H1 (cell line): ENCODE data around the gene FARS2. TPM values are rescaled to one million over a fixed set of nuclear protein-coding genes. Genes with fewer than 3 reads are reported as not detected.

Experiments
- CTCF ChIA-PET: fragments of 300-600 bp; sonication (Branson Sonifier 250); formaldehyde crosslinking; loops from one replicate; lab custom pipeline; 2021; ENCODE audit not compliant: partially characterized antibody; lab: Charles Lee
- POLR2A ChIA-PET: fragments of 300-600 bp; sonication (Branson Sonifier 250); formaldehyde crosslinking; loops from one replicate; lab custom pipeline; 2021; ENCODE audit warnings: inconsistent platforms; ENCODE audit not compliant: partially characterized antibody; lab: Charles Lee
- DNase-seq, 2 experiments: peaks; one replicate each; pipeline versions ENCODE4 v3.0.0 to v3.0.0-alpha.2; 2010 to 2022; ENCODE audit warnings: low spot score in 2 of 2, low read depth in 1 of 2, mixed read lengths in 1 of 2
- FAIRE-seq: peaks from 2 replicates; lab custom pipeline; 2011; peaks lifted over from hg19 to GRCh38; lab: Jason Lieb, UNC
- H2AFZ ChIP-seq: 2 replicates; pipeline ENCODE4 v1.8.1; 2012; ENCODE audit warnings: low read length, inconsistent platforms
- H2AK5ac ChIP-seq: 2 replicates; pipeline ENCODE4 v1.6.1; 2013; ENCODE audit warnings: low read depth, low read length
- H2BK120ac ChIP-seq: replicated peaks from 2 replicates; pipeline ENCODE3; 2013; ENCODE audit warnings: low read depth, low read length, inconsistent platforms
- H2BK12ac ChIP-seq: 2 replicates; pipeline ENCODE4 v1.6.1; 2013; ENCODE audit warnings: low read depth, low read length
- H2BK15ac ChIP-seq: 2 replicates; pipeline ENCODE4 v1.6.1; 2013; ENCODE audit warnings: low read length
- H2BK20ac ChIP-seq: 2 replicates; pipeline ENCODE4 v1.6.1; 2013; ENCODE audit warnings: low read length
- H2BK5ac ChIP-seq: 2 replicates; pipeline ENCODE4 v1.6.1; 2013; ENCODE audit warnings: low read depth, low read length
- H3K14ac ChIP-seq: 2 replicates; pipeline ENCODE4 v1.6.1; 2013; ENCODE audit warnings: inconsistent platforms; ENCODE audit not compliant: insufficient read length
- H3K18ac ChIP-seq: 2 replicates; pipeline ENCODE4 v1.6.1; 2013; ENCODE audit warnings: low read length; ENCODE audit errors: extremely low read depth
- H3K23ac ChIP-seq: 2 replicates; pipeline ENCODE4 v1.6.1; 2013; ENCODE audit warnings: inconsistent platforms; ENCODE audit not compliant: insufficient read length
- H3K23me2 ChIP-seq: 2 replicates; pipeline ENCODE4 v1.6.1; 2013; ENCODE audit warnings: low read depth, low read length
- H3K27ac ChIP-seq: 2 replicates; pipeline ENCODE4 v1.6.1; 2011; ENCODE audit warnings: low read depth, low read length, inconsistent platforms
- H3K27me3 ChIP-seq, 4 experiments: replicated peaks in 1 of 4; 1 replicate in 1 of 4; 2 replicates in 3 of 4; pipeline versions ENCODE4 v1.6.1 to v1.8.1; 2011 to 2013; ENCODE audit warnings: low read length in 3 of 4, mild to moderate bottlenecking in 3 of 4, inconsistent platforms in 2 of 4, mixed read lengths in 2 of 4, moderate library complexity in 1 of 4; ENCODE audit not compliant: control insufficient read depth in 3 of 4, insufficient read depth in 3 of 4; ENCODE audit errors: extremely low read depth in 1 of 4
- H3K36me3 ChIP-seq, 4 experiments: 2 replicates each; pipeline versions ENCODE4 v1.6.1 to v1.8.1; 2011 to 2013; ENCODE audit warnings: mild to moderate bottlenecking in 4 of 4, low read length in 3 of 4, moderate library complexity in 2 of 4, control low read depth in 1 of 4, inconsistent platforms in 1 of 4; ENCODE audit not compliant: insufficient read depth in 4 of 4, control insufficient read depth in 2 of 4
- H3K4ac ChIP-seq: replicated peaks from 2 replicates; pipeline ENCODE3; 2013; ENCODE audit warnings: low read length, low read depth, mixed read lengths, inconsistent platforms; ENCODE audit not compliant: insufficient read length
- H3K4me1 ChIP-seq, 4 experiments: replicated peaks in 1 of 4; 1 replicate in 1 of 4; 2 replicates in 3 of 4; pipeline versions ENCODE4 v1.6.1 to v1.8.1; 2011 to 2013; ENCODE audit warnings: low read length in 3 of 4, inconsistent platforms in 2 of 4, mixed read lengths in 1 of 4; ENCODE audit not compliant: insufficient read depth in 4 of 4, control insufficient read depth in 3 of 4
- H3K4me2 ChIP-seq, 2 experiments: 2 replicates each; pipeline versions ENCODE4 v1.6.1 to v1.8.1; 2011 to 2013; ENCODE audit warnings: low read depth in 2 of 2, low read length in 2 of 2, control low read depth in 1 of 2, inconsistent platforms in 1 of 2, mild to moderate bottlenecking in 1 of 2; ENCODE audit not compliant: insufficient read depth in 1 of 2
- H3K4me3 ChIP-seq, 4 experiments: fragments of 200-600, 300-600 bp in 1 of 4; sonication (generic), shearing (Covaris generic), sonication (Bioruptor Twin) in 1 of 4; 2 replicates each; pipeline versions ENCODE4 v1.5.1 to v1.8.1; 2011 to 2016; ENCODE audit warnings: low read length in 4 of 4, low read depth in 3 of 4, control low read depth in 2 of 4, inconsistent platforms in 2 of 4, mild to moderate bottlenecking in 2 of 4, mixed read lengths in 1 of 4, moderate library complexity in 1 of 4; ENCODE audit not compliant: insufficient read depth in 2 of 4; ENCODE audit errors: extremely low read depth in 1 of 4
- H3K56ac ChIP-seq: replicated peaks from 2 replicates; pipeline ENCODE3; 2013; ENCODE audit warnings: low read depth, mild to moderate bottlenecking, mixed read lengths, low read length, inconsistent platforms; ENCODE audit not compliant: insufficient read length
- H3K79me1 ChIP-seq: 2 replicates; pipeline ENCODE4 v1.6.1; 2013; ENCODE audit warnings: low read depth, low read length, control low read depth
- H3K79me2 ChIP-seq, 2 experiments: 2 replicates each; pipeline versions ENCODE4 v1.6.1 to v1.8.1; 2012 to 2013; ENCODE audit warnings: low read length in 2 of 2, mild to moderate bottlenecking in 2 of 2, inconsistent platforms in 1 of 2; ENCODE audit not compliant: insufficient read depth in 2 of 2, control insufficient read depth in 1 of 2
- H3K9ac ChIP-seq, 4 experiments: replicated peaks in 1 of 4; 1 replicate in 1 of 4; 2 replicates in 3 of 4; pipeline versions ENCODE4 v1.6.1 to v1.8.1; 2011 to 2013; ENCODE audit warnings: low read depth in 3 of 4, low read length in 3 of 4, control low read depth in 2 of 4, mild to moderate bottlenecking in 2 of 4, moderate library complexity in 2 of 4, inconsistent platforms in 1 of 4; ENCODE audit errors: extremely low read depth in 1 of 4
- H3K9me3 ChIP-seq, 2 experiments: 2 replicates each; pipeline versions ENCODE4 v1.6.1 to v1.8.1; 2012 to 2013; ENCODE audit warnings: mild to moderate bottlenecking in 2 of 2, moderate library complexity in 2 of 2, control low read depth in 1 of 2, inconsistent platforms in 1 of 2, low read depth in 1 of 2, low read length in 1 of 2, mixed read lengths in 1 of 2; ENCODE audit not compliant: insufficient read depth in 2 of 2
- H4K20me1 ChIP-seq, 2 experiments: replicated peaks in 1 of 2; 2 replicates each; pipeline versions ENCODE3 to v1.8.1; 2011 to 2013; ENCODE audit warnings: inconsistent platforms in 2 of 2, low read length in 2 of 2, mild to moderate bottlenecking in 1 of 2; ENCODE audit not compliant: insufficient read depth in 2 of 2, control insufficient read depth in 1 of 2
- H4K5ac ChIP-seq: 2 replicates; pipeline ENCODE4 v1.6.1; 2013; ENCODE audit warnings: low read length, low read depth, mixed read lengths, inconsistent platforms; ENCODE audit not compliant: insufficient read length
- H4K8ac ChIP-seq: 2 replicates; pipeline ENCODE4 v1.8.0; 2013; ENCODE audit warnings: mild to moderate bottlenecking, moderate library complexity, low read length, inconsistent platforms; ENCODE audit not compliant: insufficient read depth; ENCODE audit errors: extremely low read depth
- H4K91ac ChIP-seq: replicated peaks from 2 replicates; pipeline ENCODE3; 2013; ENCODE audit warnings: low read length, mixed read lengths, inconsistent platforms; ENCODE audit not compliant: insufficient read length
- BACH1 ChIP-seq: IDR thresholded peaks from 2 replicates; pipeline ENCODE4 v1.6.1; 2012; ENCODE audit warnings: low read length, improper control_type of control experiment
- BRCA1 ChIP-seq: IDR thresholded peaks from 2 replicates; pipeline ENCODE4 v1.6.1; 2012; ENCODE audit warnings: low read depth, low read length, improper control_type of control experiment
- CHD1 ChIP-seq: IDR thresholded peaks from 2 replicates; pipeline ENCODE4 v1.6.1; 2012; ENCODE audit warnings: low read depth, low read length, improper control_type of control experiment
- GABPA ChIP-seq: IDR thresholded peaks from 2 replicates; pipeline ENCODE4 v1.6.1; 2011; ENCODE audit warnings: mild to moderate bottlenecking, low read length, moderate library complexity, borderline replicate concordance; ENCODE audit not compliant: insufficient read depth
- GTF2F1 ChIP-seq: IDR thresholded peaks from 2 replicates; pipeline ENCODE4 v1.6.1; 2012; ENCODE audit warnings: low read depth, low read length, improper control_type of control experiment, borderline replicate concordance
- HDAC6 ChIP-seq: IDR thresholded peaks from one replicate; pipeline ENCODE4 v1.7.1; 2012; ENCODE audit warnings: low read depth, mild to moderate bottlenecking, inconsistent platforms, low read length, moderate library complexity
- NANOG ChIP-seq: IDR thresholded peaks from 2 replicates; pipeline ENCODE4 v1.6.1; 2011; ENCODE audit warnings: low read length, low read depth, mild to moderate bottlenecking, inconsistent platforms; ENCODE audit not compliant: insufficient read depth, poor library complexity, severe bottlenecking
- PHF8 ChIP-seq: fragments of 200-600 bp; sonication (generic); conservative IDR thresholded peaks from 2 replicates; pipeline ENCODE4 v1.7.1; 2012; ENCODE audit warnings: low read depth, mild to moderate bottlenecking, inconsistent platforms, low read length, moderate library complexity
- RAD21 ChIP-seq, 2 experiments: IDR thresholded peaks in 1 of 2; conservative IDR thresholded peaks in 1 of 2; 2 replicates each; pipeline ENCODE4 v1.6.1; 2011; ENCODE audit warnings: low read depth in 2 of 2, low read length in 2 of 2, improper control_type of control experiment in 1 of 2, inconsistent platforms in 1 of 2, mild to moderate bottlenecking in 1 of 2, moderate library complexity in 1 of 2
- SIX5 ChIP-seq: IDR thresholded peaks from 2 replicates; pipeline ENCODE4 v1.6.1; 2011; ENCODE audit warnings: mild to moderate bottlenecking, low read depth, low read length
- SP1 ChIP-seq: IDR thresholded peaks from 2 replicates; pipeline ENCODE4 v1.6.1; 2011; ENCODE audit warnings: low read depth, low read length
- SRF ChIP-seq: IDR thresholded peaks from 2 replicates; pipeline ENCODE4 v1.6.1; 2011; ENCODE audit warnings: mild to moderate bottlenecking, low read depth, low read length, moderate library complexity
- YY1 ChIP-seq: IDR thresholded peaks from 2 replicates; pipeline ENCODE4 v1.6.1; 2011; ENCODE audit warnings: low read depth, mild to moderate bottlenecking, low read length
- WGBS, 2 experiments: shearing (Covaris generic) in 1 of 2; methylation state at CpG; one replicate each; pipeline versions ENCODE4 v1.1.6 to v1.1.7; 2013 to 2015; ENCODE audit warnings: low lambda C conversion rate in 2 of 2, mixed read lengths in 2 of 2, inconsistent platforms in 1 of 2, low coverage in 1 of 2, missing lambda C conversion rate in 1 of 2; ENCODE audit not compliant: insufficient replicate concordance in 2 of 2, insufficient coverage in 1 of 2, insufficient read length in 1 of 2; ENCODE audit errors: extremely low coverage in 1 of 2, missing lambda C conversion rate in 1 of 2; 5-methylcytosine and 5-hydroxymethylcytosine counted together
- polyA plus RNA-seq, 7 experiments: library from polyadenylated mRNA; depleted of rRNA in 3 of 7; stranded (reverse) in 5 of 7; unstranded in 2 of 7; fragments of >200 nt in 5 of 7; fragments of 200-250 nt in 2 of 7; gene quantifications; 1 replicate in 5 of 7; 2 replicates in 1 of 7; 4 replicates in 1 of 7; pipeline versions ENCODE4 v1.2.1 to v1.2.3, GENCODE V29; 2011 to 2013; ENCODE audit warnings: missing spikeins in 2 of 7, mixed read lengths in 2 of 7
- total RNA-seq: library from RNA; stranded (reverse); fragmentation: NEBNext Ultra II Directional; extraction: Animal tissue kit (Norgen Biotek cat#: 25700); gene quantifications from 2 replicates; pipeline ENCODE4 v1.2.1, GENCODE V29; 2021
- TF ChIP-seq, protein P1 (sequence below): IDR thresholded peaks from 2 replicates; pipeline ENCODE4 v1.6.1; 2012; ENCODE audit warnings: inconsistent platforms

FARS2 gene
- total and polyA plus RNA-seq, 2 of the 8 experiments (the other 6 are each of a cell fraction or from before 2014, with no cell fraction given), result 11.7 to 14.4 TPM

DNA sequence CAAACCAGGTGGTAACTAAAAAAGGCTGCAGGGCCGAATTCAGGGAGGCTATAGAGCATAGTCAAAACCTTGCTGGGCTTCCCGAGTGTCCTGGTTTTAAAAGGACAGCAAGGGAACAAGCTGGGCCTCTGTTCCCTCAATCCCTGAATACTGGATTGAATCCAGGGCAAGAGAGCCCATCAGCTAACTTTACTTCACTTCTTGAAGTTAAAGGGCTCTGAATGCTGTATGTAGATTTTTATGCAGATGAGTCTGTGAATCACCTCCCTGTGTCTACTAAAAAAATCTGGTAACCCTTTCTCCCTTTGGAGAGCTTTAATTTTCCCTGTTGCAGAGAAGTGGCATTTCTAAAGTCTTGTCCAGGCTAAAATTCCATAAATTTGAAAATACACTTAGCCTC, 30.0 kb upstream of the FARS2 start:
- Histone ChIP-seq H3K9me3 (no peaks in the 10 kb centered on the region), H2BK12ac (no peak overlapping the region), H3K79me1 (peaks cover 2% of the 10 kb centered on the region), H3K4ac (no peak overlapping the region), H3K4me1 (peaks cover 0 to 6% (median 0%) of the 10 kb centered on the region in 4 experiments; a peak in 1 of 7 replicates), H3K27ac (no peak overlapping the region), H3K18ac (no peak overlapping the region), H2BK20ac (no peak overlapping the region), H3K4me3 (no peak overlapping the region), H3K23ac (no peak overlapping the region), H3K4me2 (no peak overlapping the region), H2AK5ac (no peak overlapping the region), H2AFZ (no peak overlapping the region), H3K79me2 (peaks cover 2% of the 10 kb centered on the region in 2 experiments; a peak in 1 of 4 replicates), H3K36me3 (no peaks in the 10 kb centered on the region; a peak in 2 of 8 replicates), H4K91ac (no peak overlapping the region), H4K20me1 (peaks cover 0 to 9% of the 10 kb centered on the region in 2 experiments), H3K27me3 (no peaks in the 10 kb centered on the region), H2BK15ac (no peak overlapping the region), H2BK120ac (no peak overlapping the region), H4K5ac (no peak overlapping the region), H2BK5ac (no peak overlapping the region), H4K8ac (no peak overlapping the region), H3K14ac (no peak overlapping the region), H3K9ac (no peak overlapping the region), H3K23me2 (no peaks in the 10 kb centered on the region), H3K56ac (no peak overlapping the region)
- no peak for DNase-seq
- no peak for FAIRE-seq
- 86% methylated on average over 2 of the region's 2 CpGs; no CpG with 5 or more reads in 1 of the 2 experiments for WGBS, 2 experiments
- ChIA-PET POLR2A (interaction anchor here (0.6 to 1.3 kb wide), 4 partner anchors 12 to 347 kb away, joined by 3 read pairs; no protein-coding TSS in a partner anchor), CTCF (interaction anchor here (0.9 to 2.2 kb wide), 7 partner anchors 10 to 148 kb away, joined by 3 to 8 read pairs (median 5); no protein-coding TSS in a partner anchor)
- TF ChIP-seq SIX5, result no peak
- no peak for TF ChIP-seq CHD1
- TF ChIP-seq BRCA1, result no peak
- TF ChIP-seq NANOG, result no peak
- no peak for TF ChIP-seq BACH1
- no peak for TF ChIP-seq GTF2F1
- no peak for TF ChIP-seq GABPA
- no peak for TF ChIP-seq SP1
- TF ChIP-seq, protein P1, sequence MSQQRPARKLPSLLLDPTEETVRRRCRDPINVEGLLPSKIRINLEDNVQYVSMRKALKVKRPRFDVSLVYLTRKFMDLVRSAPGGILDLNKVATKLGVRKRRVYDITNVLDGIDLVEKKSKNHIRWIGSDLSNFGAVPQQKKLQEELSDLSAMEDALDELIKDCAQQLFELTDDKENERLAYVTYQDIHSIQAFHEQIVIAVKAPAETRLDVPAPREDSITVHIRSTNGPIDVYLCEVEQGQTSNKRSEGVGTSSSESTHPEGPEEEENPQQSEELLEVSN, result no peak
- TF ChIP-seq PHF8, result no peak
- no peak for TF ChIP-seq HDAC6
- no peak for TF ChIP-seq RAD21 (IDR thresholded peaks at IDR 0.05 in 1 of 2, conservative IDR thresholded peaks at IDR 0.05 in 1 of 2; ENCODE audit: low read depth in 2 of 2, low read length in 2 of 2)
- TF ChIP-seq SRF, result no peak
- no peak for TF ChIP-seq YY1
